PC-3 (cell line): ENCODE results near the gene LMO7. TPM values are rescaled to one million over a fixed set of nuclear protein-coding genes. Genes with fewer than 3 reads are reported as not detected.
A peak's percentile ranks its signal among the peaks of the same experiment; 100 is the strongest.

Experiments used
- ATAC-seq: fragments of 200-7000 bp; cut with Tn5 transposase; 2 replicates; pipeline ENCODE4 v1.9.1; 2020; ENCODE audit warnings: mild to moderate bottlenecking, moderate library complexity
- BruUV-seq: library from RNA; stranded (reverse); fragments of 400-500 nt; replicated peaks from 2 replicates; lab custom pipeline; 2021; lab: Mats Ljungman, UMichigan
- CTCF ChIA-PET: fragments of 300-600 bp; sonication (Branson Sonifier 250); formaldehyde crosslinking; loops from one replicate; lab custom pipeline; 2022; ENCODE audit warnings: antibody characterized with exemption; lab: Charles Lee
- POLR2A ChIA-PET: fragments of 300-600 bp; sonication (Branson Sonifier 250); formaldehyde crosslinking; loops from one replicate; lab custom pipeline; 2022; ENCODE audit warnings: antibody characterized with exemption; ENCODE audit not compliant: unreplicated experiment; lab: Charles Lee
- DNase-seq: peaks from one replicate; pipeline ENCODE4 v3.0.0-alpha.2; 2015
- H2AFZ ChIP-seq: fragments of 300-600 bp; sonication (generic); 2 replicates; pipeline ENCODE4 v1.6.0; 2016; ENCODE audit warnings: antibody characterized with exemption, low read length
- H3F3A ChIP-seq: fragments of 300-600 bp; sonication (generic); one replicate; pipeline ENCODE4 v1.6.0; 2017; ENCODE audit warnings: antibody characterized with exemption, low read length, control low read depth, mild to moderate bottlenecking; ENCODE audit not compliant: unreplicated experiment
- H3K27ac ChIP-seq: fragments of 300-600 bp; sonication (generic); 2 replicates; pipeline ENCODE4 v1.5.1; 2016; ENCODE audit warnings: mild to moderate bottlenecking, low read length
- H3K27me3 ChIP-seq: fragments of 300-600 bp; sonication (generic); 2 replicates; pipeline ENCODE4 v1.6.1; 2016; ENCODE audit warnings: low read length, mixed read lengths
- H3K36me3 ChIP-seq: fragments of 300-600 bp; sonication (generic); 2 replicates; pipeline ENCODE4 v1.6.1; 2016; ENCODE audit warnings: low read depth, mixed run types, low read length, mixed read lengths
- H3K4me1 ChIP-seq: fragments of 300-600 bp; sonication (generic); 2 replicates; pipeline ENCODE4 v1.5.1; 2016; ENCODE audit warnings: low read length; ENCODE audit not compliant: insufficient read depth
- H3K4me2 ChIP-seq: fragments of 300-600 bp; sonication (generic); 2 replicates; pipeline ENCODE4 v1.6.0; 2016; ENCODE audit warnings: low read length
- H3K4me3 ChIP-seq: fragments of 300-600 bp; sonication (generic); 2 replicates; pipeline ENCODE4 v1.5.1; 2016; ENCODE audit warnings: mild to moderate bottlenecking, low read length, mixed read lengths
- H3K79me2 ChIP-seq: fragments of 300-600 bp; sonication (generic); 2 replicates; pipeline ENCODE4 v1.6.1; 2017; ENCODE audit warnings: low read length, mixed read lengths
- H3K9ac ChIP-seq: fragments of 300-600 bp; sonication (generic); 2 replicates; pipeline ENCODE4 v1.6.0; 2016; ENCODE audit warnings: mild to moderate bottlenecking, low read length
- H3K9me2 ChIP-seq: fragments of 300-600 bp; sonication (generic); replicated peaks from 2 replicates; pipeline ENCODE4 v1.6.1; 2016; ENCODE audit warnings: mixed run types, low read length, mixed read lengths
- H3K9me3 ChIP-seq: fragments of 300-600 bp; sonication (generic); 2 replicates; pipeline ENCODE4 v1.6.1; 2016; ENCODE audit warnings: low read length, mixed read lengths
- H4K20me1 ChIP-seq: fragments of 300-600 bp; sonication (generic); 2 replicates; pipeline ENCODE4 v1.6.1; 2016; ENCODE audit warnings: low read length, mixed read lengths
- EZH2 ChIP-seq: fragments of 300-600 bp; sonication (generic); IDR thresholded peaks from one replicate; pipeline ENCODE4 v1.6.1; 2017; ENCODE audit warnings: antibody characterized with exemption, mild to moderate bottlenecking, low read length; ENCODE audit not compliant: unreplicated experiment
- EZH2phosphoT487 ChIP-seq: fragments of 300-600 bp; sonication (generic); IDR thresholded peaks from 2 replicates; pipeline ENCODE4 v1.6.1; 2018; ENCODE audit warnings: mild to moderate bottlenecking, antibody characterized with exemption, low read length, borderline replicate concordance
- intact Hi-C: fragments of 100-400 bp; cut with micrococcal nuclease; formaldehyde crosslinking; loops from 2 replicates; pipeline ENCODE4 v1.9.0; 2023
- total RNA-seq: library from RNA; depleted of rRNA; stranded (reverse); fragments of >200 nt; gene quantifications from 2 replicates; pipeline ENCODE4 v1.2.3, GENCODE V29; 2014
- TF ChIP-seq, protein P1 (sequence below): fragments of 300-600 bp; sonication (generic); conservative IDR thresholded peaks from 2 replicates; pipeline ENCODE4 v1.5.1; 2017; ENCODE audit warnings: antibody characterized with exemption, low read depth, mild to moderate bottlenecking, low read length

LMO7 gene
- total RNA-seq, 1 experiment from 2014 or later: 83.6 TPM

DNA sequence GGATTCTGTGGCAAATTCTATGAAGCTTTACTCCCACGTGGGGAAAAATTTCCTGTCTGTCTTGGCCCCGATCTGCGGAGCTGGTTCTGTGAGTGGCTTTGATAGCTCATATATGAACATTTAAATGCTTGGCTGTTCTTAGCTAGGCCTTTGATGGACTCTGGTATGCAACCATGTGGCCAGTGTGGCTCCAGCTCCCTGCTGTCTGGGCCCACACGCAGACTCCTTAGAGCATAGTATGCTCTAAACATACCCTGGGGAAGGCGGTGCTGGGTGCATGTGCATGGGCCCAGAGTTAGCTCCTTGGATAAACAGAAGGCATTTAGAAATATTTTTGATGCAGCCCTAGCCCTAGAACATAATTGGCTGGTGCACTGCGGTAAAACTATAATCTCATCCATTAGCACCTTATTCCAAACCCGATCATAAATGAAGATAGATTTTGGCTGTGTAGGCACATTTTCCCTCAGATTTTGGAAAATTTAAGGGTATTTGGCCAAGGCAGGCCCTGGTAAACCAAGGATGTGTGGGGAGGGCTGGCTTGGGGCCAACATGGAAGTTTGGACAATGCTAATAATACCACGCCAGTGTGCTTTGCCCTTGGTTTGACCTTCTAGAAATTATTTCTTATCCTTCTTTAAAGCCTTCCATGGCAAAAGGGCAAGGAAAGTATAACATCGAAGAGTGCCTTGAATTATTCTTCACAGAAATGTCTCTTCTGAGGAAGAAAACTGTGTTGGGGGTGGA lies 153.5 kb downstream of the LMO7 start:
- no peak for ATAC-seq
- H3K36me3 ChIP-seq: peaks cover 4% of the 10 kb centered on the region; the same call in 1 of the 2 replicates
- H3K9ac ChIP-seq: no peak overlapping the region
- H3K4me2 ChIP-seq: no peak overlapping the region
- H3K79me2 ChIP-seq: peaks cover 86% of the 10 kb centered on the region
- ChIA-PET POLR2A (no interaction called here), CTCF (no interaction called here)
- H3F3A ChIP-seq: no peaks in the 10 kb centered on the region
- TF ChIP-seq, protein P1, sequence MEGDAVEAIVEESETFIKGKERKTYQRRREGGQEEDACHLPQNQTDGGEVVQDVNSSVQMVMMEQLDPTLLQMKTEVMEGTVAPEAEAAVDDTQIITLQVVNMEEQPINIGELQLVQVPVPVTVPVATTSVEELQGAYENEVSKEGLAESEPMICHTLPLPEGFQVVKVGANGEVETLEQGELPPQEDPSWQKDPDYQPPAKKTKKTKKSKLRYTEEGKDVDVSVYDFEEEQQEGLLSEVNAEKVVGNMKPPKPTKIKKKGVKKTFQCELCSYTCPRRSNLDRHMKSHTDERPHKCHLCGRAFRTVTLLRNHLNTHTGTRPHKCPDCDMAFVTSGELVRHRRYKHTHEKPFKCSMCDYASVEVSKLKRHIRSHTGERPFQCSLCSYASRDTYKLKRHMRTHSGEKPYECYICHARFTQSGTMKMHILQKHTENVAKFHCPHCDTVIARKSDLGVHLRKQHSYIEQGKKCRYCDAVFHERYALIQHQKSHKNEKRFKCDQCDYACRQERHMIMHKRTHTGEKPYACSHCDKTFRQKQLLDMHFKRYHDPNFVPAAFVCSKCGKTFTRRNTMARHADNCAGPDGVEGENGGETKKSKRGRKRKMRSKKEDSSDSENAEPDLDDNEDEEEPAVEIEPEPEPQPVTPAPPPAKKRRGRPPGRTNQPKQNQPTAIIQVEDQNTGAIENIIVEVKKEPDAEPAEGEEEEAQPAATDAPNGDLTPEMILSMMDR: no peak
- TF ChIP-seq EZH2phosphoT487: no peak
- no peak for TF ChIP-seq EZH2
- H4K20me1 ChIP-seq: no peaks in the 10 kb centered on the region
- no peaks in the 10 kb centered on the region for H3K9me2 ChIP-seq
- H3K9me3 ChIP-seq: no peaks in the 10 kb centered on the region
- no peaks in the 10 kb centered on the region for H3K27me3 ChIP-seq
- no peak overlapping the region for H3K27ac ChIP-seq
- H3K4me3 ChIP-seq: no peak overlapping the region
- no peak overlapping the region for H2AFZ ChIP-seq
- TSS peak; percentile 14 for BruUV-seq
- peaks cover 10% of the 10 kb centered on the region for H3K4me1 ChIP-seq
- no peak for DNase-seq
- intact Hi-C loops: no loop called here

DNA sequence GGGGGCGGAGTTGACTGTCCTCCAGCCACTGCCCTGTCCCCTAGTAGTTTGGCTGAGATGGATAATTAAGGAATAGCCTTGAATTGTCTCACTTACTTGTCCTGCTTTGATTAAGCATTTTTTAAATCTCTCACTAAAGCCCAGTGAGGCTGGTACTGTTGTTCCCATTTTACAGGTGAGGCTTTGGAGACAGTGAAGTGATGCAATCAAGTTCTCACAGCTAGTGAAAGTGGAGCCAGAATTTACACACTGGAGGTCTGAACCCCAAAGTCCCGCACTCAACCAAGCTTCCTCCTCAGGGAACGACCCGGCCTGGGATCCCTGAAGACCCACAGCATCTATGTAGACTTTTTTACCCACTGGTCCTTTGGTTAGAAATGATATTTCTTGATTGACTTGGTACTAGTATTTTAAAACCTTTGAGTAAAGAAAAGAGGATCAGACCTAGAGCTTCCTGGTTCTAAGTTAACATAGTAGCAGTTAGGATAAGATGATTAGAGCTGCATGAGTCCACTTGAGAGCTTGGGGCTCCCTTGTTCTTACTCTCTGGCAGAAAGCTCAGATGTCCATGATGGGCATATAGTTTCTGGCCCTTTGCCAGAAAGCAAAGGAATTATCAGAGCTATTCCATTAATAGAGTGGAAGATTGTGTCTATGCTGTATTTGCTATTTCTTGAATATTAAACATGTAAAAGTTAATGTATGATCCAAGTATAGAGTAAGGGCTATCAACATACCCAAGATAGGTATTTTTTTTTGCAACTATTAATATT lies 154.3 kb downstream of the LMO7 start:
- no peak overlapping the region for H3K27ac ChIP-seq
- intact Hi-C loops: no loop called here

More for the DNA sequence above, 154.3 kb downstream of the LMO7 start:
- Histone ChIP-seq H3K9ac (no peak overlapping the region), H3K4me3 (no peak overlapping the region), H3K9me2 (no peaks in the 10 kb centered on the region), H2AFZ (no peak overlapping the region), H3F3A (no peaks in the 10 kb centered on the region), H3K4me1 (peaks cover 7% of the 10 kb centered on the region), H3K9me3 (no peaks in the 10 kb centered on the region), H4K20me1 (no peaks in the 10 kb centered on the region), H3K4me2 (no peak overlapping the region), H3K27me3 (no peaks in the 10 kb centered on the region), H3K79me2 (peaks cover 81% of the 10 kb centered on the region), H3K36me3 (peaks cover 5% of the 10 kb centered on the region; the same call in 1 of the 2 replicates)
- POLR2A ChIA-PET: no interaction called here
- no peak for ATAC-seq
- TF ChIP-seq, protein P1: no peak
- TF ChIP-seq EZH2 (no peak), EZH2phosphoT487 (no peak)
- BruUV-seq: no TSS peak
- CTCF ChIA-PET: no interaction called here
- DNase-seq: no peak
